Measurements from ENCODE around the gene BCL2L1.
A peak's percentile ranks its signal among the peaks of the same experiment; 100 is the strongest.

The BCL2L1 gene

DNA sequence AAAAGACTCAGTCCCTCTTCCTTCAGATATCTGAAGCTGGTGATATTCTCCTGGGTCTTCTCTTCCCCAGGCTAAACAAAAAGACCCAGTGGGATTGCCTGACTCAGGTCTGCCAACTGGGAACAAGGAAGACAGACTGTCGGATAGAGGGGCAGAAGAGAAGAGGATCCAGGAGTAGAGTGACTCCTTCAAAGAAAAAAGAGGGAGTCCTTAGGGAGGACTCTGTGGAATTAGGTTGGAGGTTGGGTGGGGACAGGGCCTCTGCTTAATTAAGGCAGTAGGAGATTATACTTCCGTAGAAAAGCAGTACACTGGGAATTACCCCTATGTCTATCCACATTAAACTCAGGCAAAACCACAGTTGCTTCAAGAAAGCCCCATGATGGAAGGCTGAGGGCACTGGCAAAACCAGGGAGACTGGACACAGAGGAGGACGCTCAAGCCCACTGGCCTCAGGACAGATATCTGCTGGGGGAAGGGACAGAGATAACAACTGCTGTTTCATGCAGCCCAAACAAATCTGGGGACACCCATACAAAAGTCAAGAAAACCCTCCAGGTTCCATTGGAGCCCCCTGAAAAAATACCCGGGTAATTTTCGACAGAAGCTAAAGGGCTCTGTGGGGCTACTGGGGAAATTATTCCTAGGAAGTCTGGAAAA lies 5.7 kb downstream of the BCL2L1 start:
- H3K4me1 Mint-ChIP-seq, result peaks cover 66% of the 10 kb centered on the region
- peak overlapping the region; percentile 94 for H3K4me3 Mint-ChIP-seq
- H3K9me3 Mint-ChIP-seq, result no peaks in the 10 kb centered on the region
- peak overlapping the region; percentile 97 for H3K27ac Mint-ChIP-seq
- peaks cover 73% of the 10 kb centered on the region for H3K36me3 Mint-ChIP-seq
- no peaks in the 10 kb centered on the region for H3K27me3 Mint-ChIP-seq

DNA sequence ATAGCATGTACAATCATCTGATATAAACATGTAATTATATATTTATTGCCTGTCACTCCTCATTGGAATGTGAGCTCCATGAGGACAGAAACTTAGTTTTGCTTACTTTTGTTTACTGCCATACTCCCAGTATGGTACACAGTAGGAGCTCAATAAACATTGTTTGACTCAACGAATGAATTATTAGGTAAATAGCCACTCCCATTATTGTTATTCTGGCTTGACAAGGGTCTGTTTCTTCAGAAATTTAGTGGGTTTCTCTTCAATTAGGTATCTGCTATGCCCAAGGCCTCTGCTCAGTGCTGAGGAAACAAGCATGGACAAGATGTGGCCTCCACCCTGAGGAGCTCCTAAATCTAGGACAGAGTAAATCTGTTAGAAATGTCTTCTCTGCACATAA lies 6.3 kb downstream of the BCL2L1 start:
- no peaks in the 10 kb centered on the region for H3K9me3 Mint-ChIP-seq
- H3K4me1 Mint-ChIP-seq, result peaks cover 72% of the 10 kb centered on the region
- peaks cover 69% of the 10 kb centered on the region for H3K36me3 Mint-ChIP-seq
- H3K4me3 Mint-ChIP-seq, result peak overlapping the region; percentile 94
- peak overlapping the region; percentile 97 for H3K27ac Mint-ChIP-seq
- H3K27me3 Mint-ChIP-seq, result no peaks in the 10 kb centered on the region

DNA sequence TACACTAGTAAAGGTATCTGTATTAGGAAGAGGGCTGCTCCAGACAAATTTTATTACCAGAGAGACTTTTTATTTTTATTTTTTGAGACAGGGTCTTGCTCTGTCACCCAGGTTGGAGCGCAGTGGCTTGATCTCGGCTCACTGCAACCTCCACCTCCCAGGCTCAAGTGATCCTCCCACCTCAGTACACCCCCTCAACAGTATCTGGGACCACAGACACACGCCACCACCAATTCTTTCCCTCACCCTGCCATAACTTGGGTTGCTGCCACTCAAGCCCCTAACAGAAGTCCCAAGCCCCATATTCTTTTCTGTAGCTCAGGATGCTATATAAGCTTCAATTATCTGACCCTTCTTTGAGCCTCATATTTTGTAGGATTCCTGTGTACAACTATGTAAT lies 6.9 kb downstream of the BCL2L1 start:
- no peaks in the 10 kb centered on the region for H3K27me3 Mint-ChIP-seq
- peak overlapping the region; percentile 97 for H3K27ac Mint-ChIP-seq
- H3K9me3 Mint-ChIP-seq, result no peaks in the 10 kb centered on the region
- peaks cover 63% of the 10 kb centered on the region for H3K36me3 Mint-ChIP-seq
- H3K4me1 Mint-ChIP-seq, result peaks cover 78% of the 10 kb centered on the region
- peak overlapping the region; percentile 94 for H3K4me3 Mint-ChIP-seq

DNA sequence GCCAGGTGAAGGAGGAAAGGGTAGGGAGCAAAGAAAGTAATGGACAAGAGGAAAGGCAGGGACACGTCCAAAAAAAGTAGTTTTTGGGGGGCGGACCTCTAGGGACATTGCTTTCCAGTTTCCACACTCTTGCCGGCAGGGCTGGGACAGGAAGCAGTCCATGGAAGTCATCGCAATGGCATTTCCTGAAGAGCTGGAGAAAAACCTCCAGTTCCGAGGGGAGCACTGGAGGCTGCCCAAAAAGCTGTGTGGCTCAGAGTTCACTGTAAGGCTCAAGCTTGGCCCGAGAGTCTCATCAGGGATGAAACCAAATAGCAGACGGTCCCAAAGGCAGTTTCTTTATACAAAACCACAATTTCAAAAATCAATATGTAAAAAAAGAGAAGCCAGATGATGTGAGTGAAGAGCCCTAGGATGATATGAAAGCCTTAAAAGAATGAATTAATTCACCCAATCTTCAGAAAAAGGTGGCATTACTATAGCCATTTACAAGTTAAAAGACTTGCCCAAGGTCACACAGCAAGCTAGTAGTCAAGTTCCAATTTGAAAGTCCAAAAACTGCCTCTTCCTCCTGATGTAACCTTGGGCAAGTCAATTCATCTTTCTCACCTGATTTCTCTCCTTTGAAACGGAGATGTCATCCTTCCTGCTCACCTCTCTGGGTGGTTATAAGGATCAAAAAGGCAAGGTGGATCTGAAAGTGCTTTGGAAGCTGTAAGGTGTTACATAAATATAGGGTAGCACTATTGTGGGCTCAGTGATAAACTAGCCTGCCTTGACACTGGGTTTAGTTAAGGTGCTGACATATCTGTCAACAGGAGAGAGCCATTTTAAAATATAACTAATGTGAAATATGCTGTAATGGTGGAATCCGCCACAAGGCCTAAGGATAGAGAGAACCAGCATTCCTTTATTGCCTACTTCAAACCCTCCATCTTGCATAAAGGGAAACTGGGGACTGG lies 9.1 kb downstream of the BCL2L1 start:
- Mint-ChIP-seq H3K27ac (peak overlapping the region; percentile 86), H3K27me3 (no peaks in the 10 kb centered on the region), H3K4me3 (peak overlapping the region; percentile 94), H3K9me3 (no peaks in the 10 kb centered on the region), H3K36me3 (peaks cover 50% of the 10 kb centered on the region), H3K4me1 (peaks cover 87% of the 10 kb centered on the region)

DNA sequence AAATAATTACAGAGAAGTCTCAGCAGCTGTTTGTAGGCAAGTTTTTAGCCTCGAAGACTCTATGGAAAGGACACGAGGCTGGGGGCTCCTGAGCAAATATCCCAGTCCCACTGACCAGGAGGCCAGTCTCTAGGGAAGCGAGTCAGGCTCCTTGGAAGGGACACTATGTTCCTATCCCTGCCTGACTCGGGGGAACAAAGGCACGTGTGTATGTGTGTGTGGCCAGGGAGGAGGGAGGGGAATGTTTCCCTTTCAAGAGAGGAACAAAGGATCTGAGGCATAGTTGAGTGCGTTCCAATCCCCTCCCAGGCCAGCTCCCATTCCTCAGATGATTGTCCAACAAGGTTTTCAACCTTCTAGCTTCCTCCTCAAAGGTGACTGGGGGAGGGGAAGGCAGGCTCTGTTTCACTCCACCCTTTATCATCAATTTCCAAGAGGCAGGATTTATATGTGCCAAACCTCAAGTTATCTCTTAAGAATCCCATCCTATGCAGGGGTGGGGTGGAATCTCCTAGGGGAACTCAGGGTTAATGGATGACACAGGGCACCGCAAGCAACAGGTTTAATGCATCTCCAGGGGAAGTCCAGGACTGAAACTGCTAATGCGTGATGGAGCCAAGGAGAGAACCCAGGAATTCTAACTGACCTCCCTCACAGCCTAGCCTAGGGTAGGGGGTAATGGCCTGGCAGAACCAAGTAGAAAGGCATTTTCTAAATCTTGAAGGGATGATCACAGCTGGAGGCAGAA lies 9.9 kb downstream of the BCL2L1 start:
- peak overlapping the region; percentile 86 for H3K27ac Mint-ChIP-seq
- H3K27me3 Mint-ChIP-seq, result no peaks in the 10 kb centered on the region
- no peaks in the 10 kb centered on the region for H3K9me3 Mint-ChIP-seq
- H3K4me3 Mint-ChIP-seq, result peak overlapping the region; percentile 80
- peaks cover 91% of the 10 kb centered on the region for H3K4me1 Mint-ChIP-seq
- peaks cover 47% of the 10 kb centered on the region for H3K36me3 Mint-ChIP-seq

- Mint-ChIP-seq H3K36me3 (peaks cover 42% of the 10 kb centered on the region), H3K4me1 (peaks cover 87% of the 10 kb centered on the region), H3K4me3 (peak overlapping the region; percentile 6), H3K9me3 (no peaks in the 10 kb centered on the region), H3K27me3 (no peaks in the 10 kb centered on the region), H3K27ac (peak overlapping the region; percentile 12)
Measured at GRCh38 chr20:31712112-31712553, 10.5 kb downstream of the BCL2L1 start.

GRCh38 chr20:31711179-31712111 lies 11.2 kb downstream of the BCL2L1 start:
- no peaks in the 10 kb centered on the region for H3K27me3 Mint-ChIP-seq
- peaks cover 41% of the 10 kb centered on the region for H3K36me3 Mint-ChIP-seq
- peaks cover 87% of the 10 kb centered on the region for H3K4me1 Mint-ChIP-seq
- peak overlapping the region; percentile 6 for H3K4me3 Mint-ChIP-seq
- no peaks in the 10 kb centered on the region for H3K9me3 Mint-ChIP-seq
- H3K27ac Mint-ChIP-seq, result peak overlapping the region; percentile 14

DNA sequence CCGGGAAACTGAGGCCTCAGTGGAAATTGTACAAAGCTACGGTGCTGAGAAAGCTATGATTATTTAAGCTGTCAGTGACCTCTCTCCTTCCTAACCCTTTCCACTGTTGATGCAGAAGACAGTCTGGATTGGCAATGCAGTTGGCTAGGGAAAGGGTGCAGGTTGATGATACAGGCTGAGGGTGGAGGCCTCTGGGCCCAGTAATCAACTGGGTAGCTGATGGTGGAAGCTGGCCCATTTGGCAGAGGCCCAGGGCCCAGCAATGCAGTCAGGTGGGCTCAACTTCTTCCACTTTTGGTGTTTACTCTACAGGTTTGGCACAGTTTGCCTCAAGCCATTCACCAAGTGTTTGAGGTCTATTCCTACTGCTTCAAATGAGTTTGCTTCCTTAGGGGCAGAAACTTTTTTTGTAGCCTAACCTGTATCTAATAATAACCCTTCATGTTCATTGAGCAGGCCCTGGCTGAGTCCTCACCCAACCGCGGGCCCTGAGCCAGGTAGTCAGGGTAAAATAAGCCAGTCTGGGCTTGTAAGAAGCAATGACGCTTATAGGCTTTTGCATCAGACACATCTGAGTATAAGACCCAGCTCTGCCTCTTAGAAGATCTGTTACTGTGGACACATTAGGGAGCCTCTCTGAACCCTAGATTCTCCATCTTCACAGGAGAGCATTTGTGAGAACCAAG lies 12.1 kb downstream of the BCL2L1 start:
- Mint-ChIP-seq H3K36me3 (peaks cover 34% of the 10 kb centered on the region), H3K27me3 (no peaks in the 10 kb centered on the region), H3K4me3 (peak overlapping the region; percentile 6), H3K4me1 (peaks cover 87% of the 10 kb centered on the region), H3K9me3 (no peaks in the 10 kb centered on the region), H3K27ac (peak overlapping the region; percentile 14)

DNA sequence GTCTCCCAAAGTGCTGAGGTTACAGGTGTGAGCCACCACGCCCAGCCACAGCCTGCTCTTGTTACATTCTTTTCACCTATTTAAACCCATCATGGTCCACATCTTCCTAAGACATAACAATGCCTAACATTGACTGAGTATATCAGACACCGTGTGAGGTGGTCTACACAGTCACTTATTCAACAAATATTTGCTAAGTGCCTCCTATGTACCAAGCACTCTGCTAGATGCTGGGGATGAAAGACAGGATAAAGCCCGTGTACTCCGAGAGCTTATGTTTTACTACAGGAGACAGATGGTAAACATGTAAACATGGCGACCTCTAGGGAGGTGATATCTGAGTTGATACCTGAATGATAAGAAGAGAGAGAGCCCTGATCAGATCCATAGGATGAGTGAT lies 12.7 kb downstream of the BCL2L1 start:
- Mint-ChIP-seq H3K36me3 (peaks cover 32% of the 10 kb centered on the region), H3K27me3 (no peaks in the 10 kb centered on the region), H3K27ac (peak overlapping the region; percentile 5), H3K4me3 (no peak overlapping the region), H3K9me3 (no peaks in the 10 kb centered on the region), H3K4me1 (peaks cover 86% of the 10 kb centered on the region)

GRCh38 chr20:31708736-31709534 lies 13.7 kb downstream of the BCL2L1 start:
- H3K9me3 Mint-ChIP-seq, result no peaks in the 10 kb centered on the region
- H3K4me3 Mint-ChIP-seq, result peak overlapping the region; percentile 5
- H3K36me3 Mint-ChIP-seq, result peaks cover 25% of the 10 kb centered on the region
- H3K27ac Mint-ChIP-seq, result no peak overlapping the region
- H3K4me1 Mint-ChIP-seq, result peaks cover 84% of the 10 kb centered on the region
- H3K27me3 Mint-ChIP-seq, result no peaks in the 10 kb centered on the region

DNA sequence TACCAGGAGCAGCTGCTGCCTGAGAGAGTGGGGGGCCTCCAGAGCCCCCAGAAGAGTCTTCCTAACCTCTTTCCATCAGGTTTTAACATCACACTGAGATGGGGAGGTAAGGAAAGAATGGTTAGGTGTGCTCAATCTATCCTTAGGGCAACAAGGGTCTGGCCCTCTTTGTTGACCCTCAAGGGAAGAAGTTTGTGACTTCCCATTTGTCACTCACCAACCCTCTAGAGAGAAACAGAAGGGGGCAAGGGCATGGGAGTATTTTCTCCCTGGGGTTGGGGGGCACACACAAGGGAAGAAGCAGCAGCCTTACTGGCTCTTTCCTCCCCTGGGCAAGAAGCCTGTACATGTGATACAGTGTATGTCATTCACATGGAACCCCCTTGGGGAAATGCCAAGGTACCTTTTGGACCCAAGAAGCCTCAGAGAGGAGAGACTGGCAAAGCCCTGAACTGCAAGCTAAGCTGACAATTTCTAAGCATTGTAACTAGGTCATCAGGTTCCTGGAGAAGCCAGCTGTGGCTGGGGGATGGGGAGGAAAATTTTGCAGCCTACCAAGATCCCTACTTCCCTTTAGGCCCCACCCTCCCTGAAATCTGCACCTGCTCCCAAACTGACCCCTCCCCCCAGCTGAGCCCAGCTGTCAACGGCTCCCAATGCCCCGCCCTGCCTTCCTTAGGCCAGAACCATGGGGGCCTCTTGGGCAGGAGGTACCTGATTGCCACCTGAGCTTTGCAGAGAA lies 14.5 kb downstream of the BCL2L1 start:
- Mint-ChIP-seq H3K36me3 (peaks cover 19% of the 10 kb centered on the region), H3K27me3 (no peaks in the 10 kb centered on the region), H3K27ac (no peak overlapping the region), H3K9me3 (no peaks in the 10 kb centered on the region), H3K4me3 (peak overlapping the region; percentile 23), H3K4me1 (peaks cover 76% of the 10 kb centered on the region)

- Mint-ChIP-seq H3K4me3 (no peak overlapping the region), H3K27ac (no peak overlapping the region), H3K27me3 (no peaks in the 10 kb centered on the region), H3K9me3 (no peaks in the 10 kb centered on the region), H3K36me3 (peaks cover 13% of the 10 kb centered on the region), H3K4me1 (peaks cover 67% of the 10 kb centered on the region)
Measured at GRCh38 chr20:31707258-31707615, 15.4 kb downstream of the BCL2L1 start.

DNA sequence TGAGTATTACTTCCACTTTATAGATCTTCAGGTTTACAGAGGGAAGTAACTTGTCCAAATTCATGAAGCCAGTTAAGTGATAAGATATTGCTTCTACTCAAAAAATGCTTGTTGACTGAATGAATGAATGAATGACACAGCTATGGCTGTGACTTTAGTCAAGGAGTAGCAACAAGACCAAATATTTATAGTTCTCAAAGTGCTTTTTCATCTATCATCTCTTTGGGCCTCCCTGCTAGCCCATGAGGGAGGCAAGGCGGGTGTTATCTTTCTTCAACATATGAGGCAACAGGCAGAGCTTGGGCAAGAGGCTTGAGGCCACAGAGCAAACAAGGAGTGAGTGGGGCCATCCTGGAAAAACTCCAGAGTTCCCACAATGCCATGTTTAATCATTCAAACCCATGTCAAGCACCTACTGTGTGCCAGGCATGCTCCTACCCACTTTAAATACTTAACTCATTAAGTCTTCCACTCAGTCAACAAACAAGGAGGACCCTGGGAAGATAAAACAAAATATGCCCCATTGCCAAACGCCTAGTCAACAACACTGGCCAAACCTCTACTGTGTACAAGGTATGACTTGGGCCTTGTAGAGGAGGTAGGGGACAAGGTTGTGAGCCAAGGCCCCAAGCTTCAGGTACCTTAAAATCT lies 15.9 kb downstream of the BCL2L1 start:
- H3K36me3 Mint-ChIP-seq, result peaks cover 18% of the 10 kb centered on the region
- peaks cover 67% of the 10 kb centered on the region for H3K4me1 Mint-ChIP-seq

More for the DNA sequence above, 15.9 kb downstream of the BCL2L1 start:
- Mint-ChIP-seq H3K9me3 (no peaks in the 10 kb centered on the region), H3K27ac (peak overlapping the region; percentile 55), H3K4me3 (no peak overlapping the region), H3K27me3 (no peaks in the 10 kb centered on the region)

Data from activated naive CD4-positive, alpha-beta T cell treated with anti-CD3 and anti-CD28 coated beads, Interleukin-2, amount 50 U/mL, for 24 hours (primary cell).